ENCODE data around the gene CIROP. TPM values are rescaled to one million over a fixed set of nuclear protein-coding genes. Genes with fewer than 3 reads are reported as not detected.

CIROP gene
- total RNA-seq, 1 experiment from 2014 or later = 0.11 TPM

DNA sequence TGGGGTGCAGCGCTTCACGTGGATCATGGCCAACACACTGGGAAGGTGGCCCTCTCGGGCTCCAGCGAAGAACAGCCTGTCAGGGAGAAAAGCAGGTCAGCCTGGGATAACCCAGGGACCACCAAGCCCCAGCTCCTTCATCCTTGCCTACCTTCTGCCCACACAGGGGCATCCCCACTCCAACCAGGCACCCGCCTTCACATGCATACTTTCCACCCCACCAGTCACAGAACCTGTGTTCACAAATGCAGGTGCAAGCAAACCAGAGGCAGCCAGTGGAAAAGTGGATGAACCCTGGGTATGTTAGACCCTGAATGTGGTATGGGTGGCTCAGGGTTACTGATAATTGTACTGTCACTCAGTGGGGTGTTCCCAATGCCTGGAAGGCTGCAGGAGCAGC is 26.7 kb upstream of the CIROP start (continued):
- TF ChIP-seq, protein P1, sequence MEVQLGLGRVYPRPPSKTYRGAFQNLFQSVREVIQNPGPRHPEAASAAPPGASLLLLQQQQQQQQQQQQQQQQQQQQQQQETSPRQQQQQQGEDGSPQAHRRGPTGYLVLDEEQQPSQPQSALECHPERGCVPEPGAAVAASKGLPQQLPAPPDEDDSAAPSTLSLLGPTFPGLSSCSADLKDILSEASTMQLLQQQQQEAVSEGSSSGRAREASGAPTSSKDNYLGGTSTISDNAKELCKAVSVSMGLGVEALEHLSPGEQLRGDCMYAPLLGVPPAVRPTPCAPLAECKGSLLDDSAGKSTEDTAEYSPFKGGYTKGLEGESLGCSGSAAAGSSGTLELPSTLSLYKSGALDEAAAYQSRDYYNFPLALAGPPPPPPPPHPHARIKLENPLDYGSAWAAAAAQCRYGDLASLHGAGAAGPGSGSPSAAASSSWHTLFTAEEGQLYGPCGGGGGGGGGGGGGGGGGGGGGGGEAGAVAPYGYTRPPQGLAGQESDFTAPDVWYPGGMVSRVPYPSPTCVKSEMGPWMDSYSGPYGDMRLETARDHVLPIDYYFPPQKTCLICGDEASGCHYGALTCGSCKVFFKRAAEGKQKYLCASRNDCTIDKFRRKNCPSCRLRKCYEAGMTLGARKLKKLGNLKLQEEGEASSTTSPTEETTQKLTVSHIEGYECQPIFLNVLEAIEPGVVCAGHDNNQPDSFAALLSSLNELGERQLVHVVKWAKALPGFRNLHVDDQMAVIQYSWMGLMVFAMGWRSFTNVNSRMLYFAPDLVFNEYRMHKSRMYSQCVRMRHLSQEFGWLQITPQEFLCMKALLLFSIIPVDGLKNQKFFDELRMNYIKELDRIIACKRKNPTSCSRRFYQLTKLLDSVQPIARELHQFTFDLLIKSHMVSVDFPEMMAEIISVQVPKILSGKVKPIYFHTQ (CRISPR knock-in tag; IDR thresholded peaks at IDR 0.05) = no peak
- TF ChIP-seq RORB (CRISPR knock-in tag; IDR thresholded peaks at IDR 0.05) (no peak), ZNF121 (CRISPR knock-in tag; IDR thresholded peaks at IDR 0.05) (no peak), ZNF138 (CRISPR knock-in tag; conservative IDR thresholded peaks at IDR 0.05) (no peak)
- TF ChIP-seq, protein P2, sequence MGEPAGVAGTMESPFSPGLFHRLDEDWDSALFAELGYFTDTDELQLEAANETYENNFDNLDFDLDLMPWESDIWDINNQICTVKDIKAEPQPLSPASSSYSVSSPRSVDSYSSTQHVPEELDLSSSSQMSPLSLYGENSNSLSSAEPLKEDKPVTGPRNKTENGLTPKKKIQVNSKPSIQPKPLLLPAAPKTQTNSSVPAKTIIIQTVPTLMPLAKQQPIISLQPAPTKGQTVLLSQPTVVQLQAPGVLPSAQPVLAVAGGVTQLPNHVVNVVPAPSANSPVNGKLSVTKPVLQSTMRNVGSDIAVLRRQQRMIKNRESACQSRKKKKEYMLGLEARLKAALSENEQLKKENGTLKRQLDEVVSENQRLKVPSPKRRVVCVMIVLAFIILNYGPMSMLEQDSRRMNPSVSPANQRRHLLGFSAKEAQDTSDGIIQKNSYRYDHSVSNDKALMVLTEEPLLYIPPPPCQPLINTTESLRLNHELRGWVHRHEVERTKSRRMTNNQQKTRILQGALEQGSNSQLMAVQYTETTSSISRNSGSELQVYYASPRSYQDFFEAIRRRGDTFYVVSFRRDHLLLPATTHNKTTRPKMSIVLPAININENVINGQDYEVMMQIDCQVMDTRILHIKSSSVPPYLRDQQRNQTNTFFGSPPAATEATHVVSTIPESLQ (CRISPR knock-in tag; IDR thresholded peaks at IDR 0.05) = no peak
- TF ChIP-seq, protein P3, sequence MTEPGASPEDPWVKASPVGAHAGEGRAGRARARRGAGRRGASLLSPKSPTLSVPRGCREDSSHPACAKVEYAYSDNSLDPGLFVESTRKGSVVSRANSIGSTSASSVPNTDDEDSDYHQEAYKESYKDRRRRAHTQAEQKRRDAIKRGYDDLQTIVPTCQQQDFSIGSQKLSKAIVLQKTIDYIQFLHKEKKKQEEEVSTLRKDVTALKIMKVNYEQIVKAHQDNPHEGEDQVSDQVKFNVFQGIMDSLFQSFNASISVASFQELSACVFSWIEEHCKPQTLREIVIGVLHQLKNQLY (CRISPR knock-in tag; IDR thresholded peaks at IDR 0.05) = no peak

DNA sequence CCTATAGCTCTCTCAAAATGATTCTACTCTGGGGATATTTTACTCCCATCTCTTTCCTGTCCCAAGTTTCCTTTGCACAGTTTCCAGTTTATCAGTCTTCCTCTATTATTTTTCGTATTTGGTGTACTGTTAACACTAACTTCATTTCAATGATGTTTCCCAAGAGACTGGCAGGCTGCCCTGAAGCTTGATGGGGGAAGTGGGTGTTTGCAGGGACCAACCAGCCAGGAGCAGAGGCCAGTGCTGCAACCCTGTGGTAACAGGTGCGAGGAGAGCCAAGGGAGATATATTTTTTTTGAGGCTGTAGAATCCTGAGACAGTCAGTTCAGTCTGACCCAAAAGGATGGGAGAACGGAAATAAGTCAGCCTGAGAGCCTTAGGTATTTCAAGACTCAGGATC is 26.1 kb upstream of the CIROP start:
- peaks cover 4% of the 10 kb centered on the region for H3K4me1 Mint-ChIP-seq
- H3K9me3 Mint-ChIP-seq = no peaks in the 10 kb centered on the region
- H3K36me3 Mint-ChIP-seq = peaks cover 58% of the 10 kb centered on the region
- ATAC-seq (no peak), DNase-seq (ENCODE audit: low spot score) (no peak)
- ChIA-PET POLR2A (no interaction called here), CTCF (interaction anchor here (0.7 to 2.0 kb wide), 2 partner anchors 10 to 30 kb away, joined by 3 to 9 read pairs; no protein-coding TSS in a partner anchor)
- no peak overlapping the region for H3K4me3 Mint-ChIP-seq
- no peak overlapping the region for H3K27ac Mint-ChIP-seq
- H3K27me3 Mint-ChIP-seq (ENCODE audit: low read depth) = no peaks in the 10 kb centered on the region
- TF ChIP-seq IRF2 (CRISPR knock-in tag; IDR thresholded peaks at IDR 0.05; ENCODE audit: borderline replicate concordance, low read depth) = no peak
- no peak for TF ChIP-seq ESRRA (CRISPR knock-in tag; IDR thresholded peaks at IDR 0.05; ENCODE audit: borderline replicate concordance)
- TF ChIP-seq ZNF138 (CRISPR knock-in tag; conservative IDR thresholded peaks at IDR 0.05) = no peak
- TF ChIP-seq, protein P4, sequence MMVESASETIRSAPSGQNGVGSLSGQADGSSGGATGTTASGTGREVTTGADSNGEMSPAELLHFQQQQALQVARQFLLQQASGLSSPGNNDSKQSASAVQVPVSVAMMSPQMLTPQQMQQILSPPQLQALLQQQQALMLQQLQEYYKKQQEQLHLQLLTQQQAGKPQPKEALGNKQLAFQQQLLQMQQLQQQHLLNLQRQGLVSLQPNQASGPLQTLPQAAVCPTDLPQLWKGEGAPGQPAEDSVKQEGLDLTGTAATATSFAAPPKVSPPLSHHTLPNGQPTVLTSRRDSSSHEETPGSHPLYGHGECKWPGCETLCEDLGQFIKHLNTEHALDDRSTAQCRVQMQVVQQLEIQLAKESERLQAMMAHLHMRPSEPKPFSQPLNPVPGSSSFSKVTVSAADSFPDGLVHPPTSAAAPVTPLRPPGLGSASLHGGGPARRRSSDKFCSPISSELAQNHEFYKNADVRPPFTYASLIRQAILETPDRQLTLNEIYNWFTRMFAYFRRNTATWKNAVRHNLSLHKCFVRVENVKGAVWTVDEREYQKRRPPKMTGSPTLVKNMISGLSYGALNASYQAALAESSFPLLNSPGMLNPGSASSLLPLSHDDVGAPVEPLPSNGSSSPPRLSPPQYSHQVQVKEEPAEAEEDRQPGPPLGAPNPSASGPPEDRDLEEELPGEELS (CRISPR knock-in tag; IDR thresholded peaks at IDR 0.05) = no peak
- TF ChIP-seq, protein P5, sequence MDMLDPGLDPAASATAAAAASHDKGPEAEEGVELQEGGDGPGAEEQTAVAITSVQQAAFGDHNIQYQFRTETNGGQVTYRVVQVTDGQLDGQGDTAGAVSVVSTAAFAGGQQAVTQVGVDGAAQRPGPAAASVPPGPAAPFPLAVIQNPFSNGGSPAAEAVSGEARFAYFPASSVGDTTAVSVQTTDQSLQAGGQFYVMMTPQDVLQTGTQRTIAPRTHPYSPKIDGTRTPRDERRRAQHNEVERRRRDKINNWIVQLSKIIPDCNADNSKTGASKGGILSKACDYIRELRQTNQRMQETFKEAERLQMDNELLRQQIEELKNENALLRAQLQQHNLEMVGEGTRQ (CRISPR knock-in tag; IDR thresholded peaks at IDR 0.05) = no peak
- TF ChIP-seq GTF2I (CRISPR knock-in tag; conservative IDR thresholded peaks at IDR 0.05) = no peak
- TF ChIP-seq, protein P6, sequence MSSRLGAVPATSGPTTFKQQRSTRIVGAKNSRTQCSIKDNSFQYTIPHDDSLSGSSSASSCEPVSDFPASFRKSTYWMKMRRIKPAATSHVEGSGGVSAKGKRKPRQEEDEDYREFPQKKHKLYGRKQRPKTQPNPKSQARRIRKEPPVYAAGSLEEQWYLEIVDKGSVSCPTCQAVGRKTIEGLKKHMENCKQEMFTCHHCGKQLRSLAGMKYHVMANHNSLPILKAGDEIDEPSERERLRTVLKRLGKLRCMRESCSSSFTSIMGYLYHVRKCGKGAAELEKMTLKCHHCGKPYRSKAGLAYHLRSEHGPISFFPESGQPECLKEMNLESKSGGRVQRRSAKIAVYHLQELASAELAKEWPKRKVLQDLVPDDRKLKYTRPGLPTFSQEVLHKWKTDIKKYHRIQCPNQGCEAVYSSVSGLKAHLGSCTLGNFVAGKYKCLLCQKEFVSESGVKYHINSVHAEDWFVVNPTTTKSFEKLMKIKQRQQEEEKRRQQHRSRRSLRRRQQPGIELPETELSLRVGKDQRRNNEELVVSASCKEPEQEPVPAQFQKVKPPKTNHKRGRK (CRISPR knock-in tag; IDR thresholded peaks at IDR 0.05; ENCODE audit: borderline replicate concordance) = no peak
- no peak for TF ChIP-seq ZNF317 (CRISPR knock-in tag; IDR thresholded peaks at IDR 0.05; ENCODE audit: borderline replicate concordance, low read depth)
- TF ChIP-seq, protein P7, sequence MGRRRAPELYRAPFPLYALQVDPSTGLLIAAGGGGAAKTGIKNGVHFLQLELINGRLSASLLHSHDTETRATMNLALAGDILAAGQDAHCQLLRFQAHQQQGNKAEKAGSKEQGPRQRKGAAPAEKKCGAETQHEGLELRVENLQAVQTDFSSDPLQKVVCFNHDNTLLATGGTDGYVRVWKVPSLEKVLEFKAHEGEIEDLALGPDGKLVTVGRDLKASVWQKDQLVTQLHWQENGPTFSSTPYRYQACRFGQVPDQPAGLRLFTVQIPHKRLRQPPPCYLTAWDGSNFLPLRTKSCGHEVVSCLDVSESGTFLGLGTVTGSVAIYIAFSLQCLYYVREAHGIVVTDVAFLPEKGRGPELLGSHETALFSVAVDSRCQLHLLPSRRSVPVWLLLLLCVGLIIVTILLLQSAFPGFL (CRISPR knock-in tag; IDR thresholded peaks at IDR 0.05; ENCODE audit: borderline replicate concordance) = no peak
- no peak for TF ChIP-seq NFATC4 (CRISPR knock-in tag; IDR thresholded peaks at IDR 0.05)
- TF ChIP-seq GRHL2 (CRISPR knock-in tag; IDR thresholded peaks at IDR 0.05; ENCODE audit: insufficient replicate concordance, severe bottlenecking) = no peak
- no peak for TF ChIP-seq SMAD4 (CRISPR knock-in tag; IDR thresholded peaks at IDR 0.05)
- TF ChIP-seq CREM (CRISPR knock-in tag; IDR thresholded peaks at IDR 0.05) = no peak
- TF ChIP-seq, protein P2 (CRISPR knock-in tag; IDR thresholded peaks at IDR 0.05) = no peak
- TF ChIP-seq, protein P8, sequence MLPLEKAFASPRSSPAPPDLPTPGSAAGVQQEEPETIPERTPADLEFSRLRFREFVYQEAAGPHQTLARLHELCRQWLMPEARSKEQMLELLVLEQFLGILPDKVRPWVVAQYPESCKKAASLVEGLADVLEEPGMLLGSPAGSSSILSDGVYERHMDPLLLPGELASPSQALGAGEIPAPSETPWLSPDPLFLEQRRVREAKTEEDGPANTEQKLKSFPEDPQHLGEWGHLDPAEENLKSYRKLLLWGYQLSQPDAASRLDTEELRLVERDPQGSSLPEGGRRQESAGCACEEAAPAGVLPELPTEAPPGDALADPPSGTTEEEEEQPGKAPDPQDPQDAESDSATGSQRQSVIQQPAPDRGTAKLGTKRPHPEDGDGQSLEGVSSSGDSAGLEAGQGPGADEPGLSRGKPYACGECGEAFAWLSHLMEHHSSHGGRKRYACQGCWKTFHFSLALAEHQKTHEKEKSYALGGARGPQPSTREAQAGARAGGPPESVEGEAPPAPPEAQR (CRISPR knock-in tag; IDR thresholded peaks at IDR 0.05) = no peak
- no peak for TF ChIP-seq FOXK1 (CRISPR knock-in tag; IDR thresholded peaks at IDR 0.05)
- TF ChIP-seq HMGA2 (CRISPR knock-in tag; IDR thresholded peaks at IDR 0.05) = no peak

Measured in WTC11 (cell line).